ENCODE data around the gene APBA1.

DNA sequence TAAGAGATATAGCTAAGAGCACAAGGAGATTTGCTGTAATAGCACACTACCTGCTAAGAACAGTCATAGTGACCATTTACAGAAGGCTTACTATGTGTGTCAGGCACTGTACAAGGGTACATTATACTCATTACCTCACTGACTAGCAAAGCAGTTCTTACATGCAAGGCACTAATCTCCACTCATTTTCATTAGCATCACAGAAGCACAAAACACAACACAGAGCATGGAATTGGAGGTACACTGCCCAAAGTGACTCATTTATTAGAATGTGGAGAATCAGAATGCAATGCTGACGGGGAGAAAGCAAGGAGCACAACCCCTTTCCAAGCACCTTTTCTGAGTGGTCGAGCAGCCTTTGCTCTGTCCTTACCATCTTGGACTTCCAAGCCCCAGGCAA lies 177.4 kb downstream of the APBA1 start:
- TF ChIP-seq, protein P1, sequence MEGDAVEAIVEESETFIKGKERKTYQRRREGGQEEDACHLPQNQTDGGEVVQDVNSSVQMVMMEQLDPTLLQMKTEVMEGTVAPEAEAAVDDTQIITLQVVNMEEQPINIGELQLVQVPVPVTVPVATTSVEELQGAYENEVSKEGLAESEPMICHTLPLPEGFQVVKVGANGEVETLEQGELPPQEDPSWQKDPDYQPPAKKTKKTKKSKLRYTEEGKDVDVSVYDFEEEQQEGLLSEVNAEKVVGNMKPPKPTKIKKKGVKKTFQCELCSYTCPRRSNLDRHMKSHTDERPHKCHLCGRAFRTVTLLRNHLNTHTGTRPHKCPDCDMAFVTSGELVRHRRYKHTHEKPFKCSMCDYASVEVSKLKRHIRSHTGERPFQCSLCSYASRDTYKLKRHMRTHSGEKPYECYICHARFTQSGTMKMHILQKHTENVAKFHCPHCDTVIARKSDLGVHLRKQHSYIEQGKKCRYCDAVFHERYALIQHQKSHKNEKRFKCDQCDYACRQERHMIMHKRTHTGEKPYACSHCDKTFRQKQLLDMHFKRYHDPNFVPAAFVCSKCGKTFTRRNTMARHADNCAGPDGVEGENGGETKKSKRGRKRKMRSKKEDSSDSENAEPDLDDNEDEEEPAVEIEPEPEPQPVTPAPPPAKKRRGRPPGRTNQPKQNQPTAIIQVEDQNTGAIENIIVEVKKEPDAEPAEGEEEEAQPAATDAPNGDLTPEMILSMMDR (IDR thresholded peaks at IDR 0.05; ENCODE audit: low read depth, low read length): no peak
- no peak for TF ChIP-seq POLR2A (IDR thresholded peaks at IDR 0.05; ENCODE audit: extremely low read depth, insufficient read length)

Data from NB4 (cell line).